Stimulated activated CD4-positive, alpha-beta T cell treated with anti-CD3 and anti-CD28 coated beads, Interleukin-15, amount 100 ng/mL, for 1 hour (primary cell): ENCODE data around the gene PRR12.
A peak's percentile ranks its signal among the peaks of the same experiment; 100 is the strongest.
"Not testable (repeated sequence)": the region's sequence is repeated elsewhere in the genome, so short reads cannot be mapped to it uniquely, and the experiment has no call there.

ENCODE experiments used
- DNase-seq, 2 donors: peaks; one replicate each; pipeline ENCODE4 v3.0.0-alpha.2; 2020; ENCODE audit warnings: low read depth in 1 of 2, low spot score in 1 of 2

The PRR12 gene

GRCh38 chr19:49614096-49614833 is 23.3 kb downstream of the PRR12 start:
- DNase-seq = no peak

GRCh38 chr19:49615861-49616260 is 24.9 kb downstream of the PRR12 start:
- DNase-seq = no peak

GRCh38 chr19:49616532-49616931 is 25.6 kb downstream of the PRR12 start:
- no peak for DNase-seq

GRCh38 chr19:49616945-49617344 is 26.0 kb downstream of the PRR12 start:
- no peak for DNase-seq

GRCh38 chr19:49617860-49618259 is 26.9 kb downstream of the PRR12 start:
- not testable (repeated sequence) for DNase-seq

- DNase-seq = no peak
Observed at GRCh38 chr19:49624967-49625910, 34.3 kb downstream of the PRR12 start.

GRCh38 chr19:49626226-49626625 is 35.2 kb downstream of the PRR12 start:
- no peak for DNase-seq

- no peak for DNase-seq
Observed at GRCh38 chr19:49629659-49630058, 38.7 kb downstream of the PRR12 start.

- DNase-seq = no peak
Observed at GRCh38 chr19:49631014-49631588, 40.1 kb downstream of the PRR12 start.

- no peak for DNase-seq
Observed at GRCh38 chr19:49631610-49632192, 40.7 kb downstream of the PRR12 start.

GRCh38 chr19:49632576-49632975 is 41.6 kb downstream of the PRR12 start:
- no peak for DNase-seq

GRCh38 chr19:49633273-49633672 is 42.3 kb downstream of the PRR12 start:
- DNase-seq = not testable (repeated sequence)

- DNase-seq = no peak
Observed at GRCh38 chr19:49635530-49636232, 44.7 kb downstream of the PRR12 start.

GRCh38 chr19:49636233-49636932 is 45.4 kb downstream of the PRR12 start:
- DNase-seq = no peak

- DNase-seq = no peak
Observed at GRCh38 chr19:49637821-49638738, 47.1 kb downstream of the PRR12 start.

- no peak for DNase-seq
Observed at GRCh38 chr19:49639401-49640112, 48.6 kb downstream of the PRR12 start.

- DNase-seq = peak; percentile 97 to 98
Observed at GRCh38 chr19:49640113-49640898, 49.3 kb downstream of the PRR12 start, which contains the start of gene RRAS. RRAS (minus strand) TSS chr19:49640143; CDS start chr19:49640098, 45 bp downstream.
